Astrocyte (in vitro differentiated cells and primary cell): ENCODE measurements around the gene LCE3A. TPM values are rescaled to one million over a fixed set of nuclear protein-coding genes. Genes with fewer than 3 reads are reported as not detected.

Experiments
- DNase-seq: peaks from one replicate; pipeline ENCODE4 v3.0.0-alpha.2; 2010; ENCODE audit warnings: low read depth
- FAIRE-seq: peaks from 2 replicates; lab custom pipeline; 2011; peaks lifted over from hg19 to GRCh38; lab: Jason Lieb, UNC
- H2AFZ ChIP-seq: 2 replicates; pipeline ENCODE4 v1.6.0; 2012; ENCODE audit warnings: low read depth, low read length, inconsistent platforms
- H3K27ac ChIP-seq: 2 replicates; pipeline ENCODE4 v1.5.1; 2011; ENCODE audit warnings: low read depth, low read length, inconsistent platforms
- H3K27me3 ChIP-seq: 2 replicates; pipeline ENCODE4 v1.6.0; 2011; ENCODE audit warnings: low read length, inconsistent platforms; ENCODE audit not compliant: insufficient read depth
- H3K36me3 ChIP-seq: 2 replicates; pipeline ENCODE4 v1.5.1; 2011; ENCODE audit warnings: low read length, inconsistent platforms; ENCODE audit not compliant: insufficient read depth
- H3K4me1 ChIP-seq: 2 replicates; pipeline ENCODE4 v1.5.1; 2011; ENCODE audit warnings: low read length, inconsistent platforms; ENCODE audit not compliant: insufficient read depth
- H3K4me2 ChIP-seq: 2 replicates; pipeline ENCODE4 v1.6.0; 2012; ENCODE audit warnings: low read length, inconsistent platforms
- H3K4me3 ChIP-seq: 2 replicates; pipeline ENCODE4 v1.5.1; 2011; ENCODE audit warnings: low read depth, mild to moderate bottlenecking, low read length, inconsistent platforms; ENCODE audit not compliant: insufficient read depth
- H3K79me2 ChIP-seq: 2 replicates; pipeline ENCODE4 v1.6.0; 2012; ENCODE audit warnings: mild to moderate bottlenecking, low read length, inconsistent platforms; ENCODE audit not compliant: insufficient read depth
- H3K9ac ChIP-seq: 2 replicates; pipeline ENCODE4 v1.6.0; 2012; ENCODE audit warnings: mild to moderate bottlenecking, low read length, inconsistent platforms
- H3K9me3 ChIP-seq: 2 replicates; pipeline ENCODE4 v1.5.1; 2012; ENCODE audit warnings: low read depth, mild to moderate bottlenecking, low read length, inconsistent platforms; ENCODE audit not compliant: insufficient read depth
- H4K20me1 ChIP-seq: 2 replicates; pipeline ENCODE4 v1.6.0; 2012; ENCODE audit warnings: low read length, inconsistent platforms; ENCODE audit not compliant: insufficient read depth
- H3K27ac Mint-ChIP-seq: one replicate; pipeline ENCODE4 v1.8.0; 2021; ENCODE audit warnings: mild to moderate bottlenecking, mixed read lengths; ENCODE audit not compliant: unreplicated experiment
- H3K27me3 Mint-ChIP-seq: one replicate; pipeline ENCODE4 v1.8.0; 2021; ENCODE audit warnings: low read depth, mixed read lengths; ENCODE audit not compliant: unreplicated experiment
- H3K36me3 Mint-ChIP-seq: one replicate; pipeline ENCODE4 v1.8.0; 2021; ENCODE audit warnings: low read depth, mixed read lengths; ENCODE audit not compliant: unreplicated experiment
- H3K4me1 Mint-ChIP-seq: one replicate; pipeline ENCODE4 v1.8.0; 2021; ENCODE audit warnings: low read depth, mixed read lengths; ENCODE audit not compliant: unreplicated experiment
- H3K4me3 Mint-ChIP-seq: one replicate; pipeline ENCODE4 v1.8.0; 2021; ENCODE audit warnings: mild to moderate bottlenecking, moderate library complexity, mixed read lengths; ENCODE audit not compliant: unreplicated experiment
- H3K9me3 Mint-ChIP-seq: one replicate; pipeline ENCODE4 v1.8.0; 2021; ENCODE audit warnings: mild to moderate bottlenecking, mixed read lengths; ENCODE audit not compliant: unreplicated experiment
- EZH2 ChIP-seq: IDR thresholded peaks from 2 replicates; pipeline ENCODE4 v1.6.1; 2012; ENCODE audit warnings: mild to moderate bottlenecking, low read length, inconsistent platforms; ENCODE audit not compliant: insufficient read depth
- total RNA-seq: library from RNA; stranded (reverse); gene quantifications from 2 replicates; pipeline ENCODE4 v1.2.1, GENCODE V29; 2021
- TF ChIP-seq, protein P1 (sequence below): IDR thresholded peaks from 2 replicates; pipeline ENCODE4 v1.5.1; 2011; ENCODE audit warnings: low read depth, mild to moderate bottlenecking, inconsistent platforms, low read length, moderate library complexity; ENCODE audit not compliant: insufficient read depth

Gene LCE3A
- total RNA-seq, 1 donor from 2014 or later = not detected

DNA sequence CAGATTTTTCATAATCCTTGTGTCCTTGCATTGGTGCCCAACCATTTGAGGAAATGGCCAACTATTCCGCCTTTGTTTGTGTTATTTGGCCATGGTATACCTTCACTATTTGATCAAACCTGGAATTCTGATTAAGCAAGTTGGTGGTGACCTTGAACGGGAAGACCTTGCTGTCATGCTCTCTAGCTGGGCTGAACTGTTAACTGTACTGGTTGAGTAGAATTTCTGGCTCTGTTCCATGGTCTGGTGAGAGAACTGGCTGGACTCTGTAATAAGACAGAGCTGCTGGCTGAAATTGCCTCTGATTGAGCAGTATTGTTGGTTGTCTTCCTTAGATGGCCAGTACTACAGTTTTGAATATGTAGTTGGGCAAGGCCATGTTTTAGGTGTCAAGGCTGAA lies 25.9 kb downstream of the LCE3A start:
- no peak overlapping the region for H3K4me3 ChIP-seq
- no peak overlapping the region for H2AFZ ChIP-seq
- H3K9me3 ChIP-seq = no peaks in the 10 kb centered on the region
- no peak for TF ChIP-seq EZH2
- TF ChIP-seq, protein P1, sequence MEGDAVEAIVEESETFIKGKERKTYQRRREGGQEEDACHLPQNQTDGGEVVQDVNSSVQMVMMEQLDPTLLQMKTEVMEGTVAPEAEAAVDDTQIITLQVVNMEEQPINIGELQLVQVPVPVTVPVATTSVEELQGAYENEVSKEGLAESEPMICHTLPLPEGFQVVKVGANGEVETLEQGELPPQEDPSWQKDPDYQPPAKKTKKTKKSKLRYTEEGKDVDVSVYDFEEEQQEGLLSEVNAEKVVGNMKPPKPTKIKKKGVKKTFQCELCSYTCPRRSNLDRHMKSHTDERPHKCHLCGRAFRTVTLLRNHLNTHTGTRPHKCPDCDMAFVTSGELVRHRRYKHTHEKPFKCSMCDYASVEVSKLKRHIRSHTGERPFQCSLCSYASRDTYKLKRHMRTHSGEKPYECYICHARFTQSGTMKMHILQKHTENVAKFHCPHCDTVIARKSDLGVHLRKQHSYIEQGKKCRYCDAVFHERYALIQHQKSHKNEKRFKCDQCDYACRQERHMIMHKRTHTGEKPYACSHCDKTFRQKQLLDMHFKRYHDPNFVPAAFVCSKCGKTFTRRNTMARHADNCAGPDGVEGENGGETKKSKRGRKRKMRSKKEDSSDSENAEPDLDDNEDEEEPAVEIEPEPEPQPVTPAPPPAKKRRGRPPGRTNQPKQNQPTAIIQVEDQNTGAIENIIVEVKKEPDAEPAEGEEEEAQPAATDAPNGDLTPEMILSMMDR = no peak
- H3K4me1 ChIP-seq = no peaks in the 10 kb centered on the region
- H3K9ac ChIP-seq = no peak overlapping the region
- Mint-ChIP-seq H3K4me3 (no peak overlapping the region), H3K36me3 (no peaks in the 10 kb centered on the region), H3K9me3 (no peaks in the 10 kb centered on the region), H3K27me3 (no peaks in the 10 kb centered on the region), H3K4me1 (no peaks in the 10 kb centered on the region), H3K27ac (no peak overlapping the region)
- no peak overlapping the region for H3K4me2 ChIP-seq
- no peaks in the 10 kb centered on the region for H3K79me2 ChIP-seq
- FAIRE-seq = no peak
- no peak overlapping the region for H3K27ac ChIP-seq
- H3K36me3 ChIP-seq = no peaks in the 10 kb centered on the region
- no peaks in the 10 kb centered on the region for H3K27me3 ChIP-seq
- no peaks in the 10 kb centered on the region for H4K20me1 ChIP-seq
- DNase-seq = no peak

DNA sequence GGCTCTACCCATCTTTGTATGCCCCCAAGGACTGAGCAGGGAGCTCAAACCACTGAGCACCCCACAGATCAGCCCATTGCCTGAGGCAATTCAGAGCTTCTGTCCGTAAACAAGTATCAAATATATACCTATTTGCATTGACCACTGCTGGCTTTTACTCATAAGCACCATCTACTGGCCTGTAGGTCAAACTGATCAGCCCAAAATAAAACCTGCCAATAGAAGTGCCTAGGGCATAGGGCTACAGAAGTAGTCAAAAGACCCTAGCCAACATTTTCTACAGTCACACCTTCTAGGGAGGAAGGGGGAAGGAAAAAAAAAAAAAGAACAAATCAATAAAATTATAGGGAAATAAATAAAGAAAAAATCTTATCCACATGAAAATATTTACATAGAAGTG lies 37.3 kb downstream of the LCE3A start:
- H3K36me3 Mint-ChIP-seq = no peaks in the 10 kb centered on the region
- no peak for DNase-seq
- Histone ChIP-seq H3K9me3 (no peaks in the 10 kb centered on the region), H3K4me1 (no peaks in the 10 kb centered on the region), H3K27ac (no peak overlapping the region), H3K27me3 (no peaks in the 10 kb centered on the region), H3K9ac (no peak overlapping the region), H3K4me3 (no peak overlapping the region), H2AFZ (no peak overlapping the region), H3K4me2 (no peak overlapping the region), H4K20me1 (no peaks in the 10 kb centered on the region), H3K79me2 (no peaks in the 10 kb centered on the region), H3K36me3 (no peaks in the 10 kb centered on the region)
- TF ChIP-seq, protein P1 = no peak
- no peak for TF ChIP-seq EZH2
- H3K9me3 Mint-ChIP-seq = no peaks in the 10 kb centered on the region
- no peak overlapping the region for H3K27ac Mint-ChIP-seq
- FAIRE-seq = no peak
- no peaks in the 10 kb centered on the region for H3K27me3 Mint-ChIP-seq
- H3K4me1 Mint-ChIP-seq = no peaks in the 10 kb centered on the region
- no peak overlapping the region for H3K4me3 Mint-ChIP-seq

DNA sequence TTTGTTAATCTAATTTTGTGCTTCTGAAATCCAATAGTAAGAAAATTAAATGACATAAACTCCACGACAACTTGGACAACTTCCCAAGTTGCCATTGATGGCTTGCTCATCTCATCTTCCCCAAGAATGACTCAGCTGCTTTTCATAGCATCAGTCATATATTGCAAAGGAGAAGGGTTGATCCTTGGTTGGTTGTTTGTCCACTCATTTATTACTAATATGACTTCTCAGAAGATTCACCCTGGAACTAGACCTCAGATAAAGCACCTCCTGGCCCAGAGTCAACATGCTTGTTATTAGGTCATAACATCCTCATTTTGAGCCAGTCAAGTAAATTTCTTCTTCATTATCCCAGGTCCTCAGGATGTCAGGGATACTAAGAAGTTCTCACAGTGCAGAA lies 40.3 kb downstream of the LCE3A start:
- Histone ChIP-seq H3K36me3 (no peaks in the 10 kb centered on the region), H3K4me3 (no peak overlapping the region), H3K4me2 (no peak overlapping the region), H2AFZ (no peak overlapping the region), H3K9me3 (no peaks in the 10 kb centered on the region), H3K27me3 (no peaks in the 10 kb centered on the region), H3K4me1 (no peaks in the 10 kb centered on the region), H3K9ac (no peak overlapping the region), H3K79me2 (no peaks in the 10 kb centered on the region), H4K20me1 (no peaks in the 10 kb centered on the region), H3K27ac (no peak overlapping the region)
- DNase-seq (no peak), FAIRE-seq (no peak)
- TF ChIP-seq EZH2 = no peak
- TF ChIP-seq, protein P1 = no peak
- H3K27ac Mint-ChIP-seq = no peak overlapping the region
- H3K4me1 Mint-ChIP-seq = peaks cover 2% of the 10 kb centered on the region
- no peak overlapping the region for H3K4me3 Mint-ChIP-seq
- H3K27me3 Mint-ChIP-seq = no peaks in the 10 kb centered on the region
- no peaks in the 10 kb centered on the region for H3K9me3 Mint-ChIP-seq
- H3K36me3 Mint-ChIP-seq = no peaks in the 10 kb centered on the region
